GM21723 (cell line): ENCODE data around the gene SEH1L.
A peak's percentile ranks its signal among the peaks of the same experiment; 100 is the strongest.
"Not testable (repeated sequence)": the region's sequence is repeated elsewhere in the genome, so short reads cannot be mapped to it uniquely, and the experiment has no call there.

Source experiments
- ATAC-seq: cut with Tn5 transposase; IDR thresholded peaks from one replicate; pipeline ENCODE4 v1.9.1; 2021; ENCODE audit warnings: mild to moderate bottlenecking, moderate library complexity; ENCODE audit not compliant: unreplicated experiment

Gene SEH1L

GRCh38 chr18:12947285-12948049 is at the start of gene SEH1L:
SEH1L (plus strand) TSS chr18:12948011; CDS start chr18:12948122, 111 bp downstream.
- peak; percentile 82 for ATAC-seq

GRCh38 chr18:12901208-12901607 is 46.6 kb upstream of the SEH1L start:
- ATAC-seq, result not testable (repeated sequence)

GRCh38 chr18:12904012-12904516 is 43.7 kb upstream of the SEH1L start:
- ATAC-seq, result no peak

GRCh38 chr18:12906119-12906518 is 41.7 kb upstream of the SEH1L start:
- ATAC-seq, result no peak

- ATAC-seq, result no peak
Measured at GRCh38 chr18:12906773-12907172, 41.0 kb upstream of the SEH1L start.

GRCh38 chr18:12907258-12907925 is 40.4 kb upstream of the SEH1L start:
- no peak for ATAC-seq

- no peak for ATAC-seq
Measured at GRCh38 chr18:12908706-12909105, 39.1 kb upstream of the SEH1L start.

GRCh38 chr18:12911025-12911928 is 36.5 kb upstream of the SEH1L start:
- ATAC-seq, result no peak

- ATAC-seq, result no peak
Measured at GRCh38 chr18:12911929-12912703, 35.7 kb upstream of the SEH1L start.

GRCh38 chr18:12921178-12921577 is 26.6 kb upstream of the SEH1L start:
- peak; percentile 69 for ATAC-seq

GRCh38 chr18:12922266-12922665 is 25.5 kb upstream of the SEH1L start:
- no peak for ATAC-seq

GRCh38 chr18:12924616-12925015 is 23.2 kb upstream of the SEH1L start:
- no peak for ATAC-seq

GRCh38 chr18:12928206-12928605 is 19.6 kb upstream of the SEH1L start:
- ATAC-seq, result no peak

- ATAC-seq, result no peak
Measured at GRCh38 chr18:12928641-12929040, 19.2 kb upstream of the SEH1L start.

GRCh38 chr18:12929477-12930083 is 18.2 kb upstream of the SEH1L start:
- no peak for ATAC-seq

GRCh38 chr18:12930376-12930775 is 17.4 kb upstream of the SEH1L start:
- no peak for ATAC-seq

- ATAC-seq, result no peak
Measured at GRCh38 chr18:12930908-12931307, 16.9 kb upstream of the SEH1L start.

- ATAC-seq, result no peak
Measured at GRCh38 chr18:12933327-12933726, 14.5 kb upstream of the SEH1L start.

- no peak for ATAC-seq
Measured at GRCh38 chr18:12934454-12935071, 13.2 kb upstream of the SEH1L start.

GRCh38 chr18:12939162-12939561 is 8.6 kb upstream of the SEH1L start:
- ATAC-seq, result no peak
